Parathyroid adenoma (tissue), 2 donors: ENCODE results near the gene MAPK7.

Experiments used
- H2AFZ ChIP-seq: fragments of 300-600 bp; sonication (generic); one replicate; pipeline ENCODE4 v1.7.0; 2017; ENCODE audit warnings: antibody characterized with exemption, mild to moderate bottlenecking
- H3K27ac ChIP-seq: fragments of 300-600 bp; sonication (generic); one replicate; pipeline ENCODE4 v1.7.0; 2017
- H3K27me3 ChIP-seq: fragments of 300-600 bp; sonication (generic); one replicate; pipeline ENCODE4 v1.7.0; 2017; ENCODE audit warnings: low read length; ENCODE audit not compliant: control insufficient read depth, insufficient read depth
- H3K36me3 ChIP-seq: fragments of 300-600 bp; sonication (generic); one replicate; pipeline ENCODE4 v1.7.0; 2017; ENCODE audit warnings: low read length; ENCODE audit not compliant: control insufficient read depth, insufficient read depth
- H3K4me1 ChIP-seq: fragments of 300-600 bp; sonication (generic); one replicate; pipeline ENCODE4 v1.7.0; 2017; ENCODE audit warnings: control low read depth
- H3K4me2 ChIP-seq: fragments of 300-600 bp; sonication (generic); one replicate; pipeline ENCODE4 v1.7.0; 2017; ENCODE audit warnings: low read length
- H3K4me3 ChIP-seq: fragments of 300-600 bp; sonication (generic); one replicate; pipeline ENCODE4 v1.7.0; 2017; ENCODE audit warnings: low read depth, low read length
- H3K79me2 ChIP-seq: fragments of 300-600 bp; sonication (generic); one replicate; pipeline ENCODE4 v1.7.0; 2017; ENCODE audit warnings: control low read depth
- H3K9ac ChIP-seq: fragments of 300-600 bp; sonication (generic); one replicate; pipeline ENCODE4 v1.7.0; 2017; ENCODE audit warnings: mild to moderate bottlenecking
- H3K9me3 ChIP-seq: fragments of 300-600 bp; sonication (generic); one replicate; pipeline ENCODE4 v1.7.0; 2017; ENCODE audit warnings: low read length; ENCODE audit not compliant: control insufficient read depth
- CTCF ChIP-seq: fragments of 300-600 bp; sonication (generic); IDR thresholded peaks from one replicate; pipeline ENCODE4 v1.7.0; 2017; ENCODE audit warnings: antibody characterized with exemption, mild to moderate bottlenecking
- donor health status: primary hyperparathyroidism.

MAPK7 gene

DNA sequence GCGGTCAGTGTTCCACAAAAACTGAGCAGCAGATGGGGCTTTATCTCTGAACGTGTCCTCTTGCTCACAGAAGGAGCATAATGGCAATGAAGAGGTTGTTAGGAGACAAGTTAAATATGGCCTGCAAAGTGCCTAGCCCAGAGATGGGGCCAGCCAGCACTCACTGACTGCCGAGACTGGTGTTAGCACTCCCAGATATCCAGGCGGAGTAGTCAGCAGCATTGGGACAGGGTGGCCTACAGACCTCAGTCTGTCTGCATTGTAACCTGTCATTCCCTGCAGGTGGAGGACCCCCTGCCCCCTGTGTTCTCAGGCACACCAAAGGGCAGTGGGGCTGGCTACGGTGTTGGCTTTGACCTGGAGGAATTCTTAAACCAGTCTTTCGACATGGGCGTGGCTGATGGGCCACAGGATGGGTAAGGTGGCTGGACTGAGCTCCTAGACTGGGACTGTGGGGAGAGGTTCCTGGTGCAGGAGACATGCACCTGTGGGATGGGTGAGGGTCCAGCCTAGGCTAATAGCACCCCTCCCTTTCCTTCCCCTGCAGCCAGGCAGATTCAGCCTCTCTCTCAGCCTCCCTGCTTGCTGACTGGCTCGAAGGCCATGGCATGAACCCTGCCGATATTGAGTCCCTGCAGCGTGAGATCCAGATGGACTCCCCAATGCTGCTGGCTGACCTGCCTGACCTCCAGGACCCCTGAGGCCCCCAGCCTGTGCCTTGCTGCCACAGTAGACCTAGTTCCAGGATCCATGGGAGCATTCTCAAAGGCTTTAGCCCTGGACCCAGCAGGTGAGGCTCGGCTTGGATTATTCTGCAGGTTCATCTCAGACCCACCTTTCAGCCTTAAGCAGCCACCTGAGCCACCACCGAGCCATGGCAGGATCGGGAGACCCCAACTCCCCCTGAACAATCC is 4.5 kb downstream of the MAPK7 start:
- no peak overlapping the region for H3K4me3 ChIP-seq
- no peak overlapping the region for H3K27ac ChIP-seq
- no peaks in the 10 kb centered on the region for H3K27me3 ChIP-seq
- no peak overlapping the region for H2AFZ ChIP-seq
- no peaks in the 10 kb centered on the region for H3K79me2 ChIP-seq
- H3K36me3 ChIP-seq, result no peaks in the 10 kb centered on the region
- no peak for TF ChIP-seq CTCF
- no peak overlapping the region for H3K9ac ChIP-seq
- H3K4me1 ChIP-seq, result peaks cover 16% of the 10 kb centered on the region
- no peaks in the 10 kb centered on the region for H3K9me3 ChIP-seq
- no peak overlapping the region for H3K4me2 ChIP-seq

- Histone ChIP-seq H3K79me2 (no peaks in the 10 kb centered on the region), H3K9me3 (no peaks in the 10 kb centered on the region), H3K4me3 (no peak overlapping the region), H2AFZ (no peak overlapping the region), H3K36me3 (no peaks in the 10 kb centered on the region), H3K9ac (no peak overlapping the region), H3K4me1 (peaks cover 27% of the 10 kb centered on the region), H3K27ac (no peak overlapping the region), H3K4me2 (no peak overlapping the region), H3K27me3 (no peaks in the 10 kb centered on the region)
- no peak for TF ChIP-seq CTCF
Observed at GRCh38 chr17:19383681-19384470, 5.6 kb downstream of the MAPK7 start.

- no peak overlapping the region for H3K4me3 ChIP-seq
Observed at GRCh38 chr17:19384723-19385391, 6.6 kb downstream of the MAPK7 start.

GRCh38 chr17:19385521-19385983 is 7.3 kb downstream of the MAPK7 start:
- H2AFZ ChIP-seq, result no peak overlapping the region
- no peak overlapping the region for H3K9ac ChIP-seq
- H3K79me2 ChIP-seq, result no peaks in the 10 kb centered on the region
- no peaks in the 10 kb centered on the region for H3K36me3 ChIP-seq
- peaks cover 23% of the 10 kb centered on the region for H3K4me1 ChIP-seq
- no peaks in the 10 kb centered on the region for H3K27me3 ChIP-seq
- H3K4me2 ChIP-seq, result no peak overlapping the region
- TF ChIP-seq CTCF, result no peak
- H3K4me3 ChIP-seq, result no peak overlapping the region
- H3K27ac ChIP-seq, result no peak overlapping the region
- no peaks in the 10 kb centered on the region for H3K9me3 ChIP-seq

More at GRCh38 chr17:19384723-19385391, 6.6 kb downstream of the MAPK7 start:
- peaks cover 23% of the 10 kb centered on the region for H3K4me1 ChIP-seq
- no peaks in the 10 kb centered on the region for H3K36me3 ChIP-seq
- H3K27ac ChIP-seq, result peak overlapping the region; percentile 24
- no peak overlapping the region for H3K9ac ChIP-seq
- no peaks in the 10 kb centered on the region for H3K79me2 ChIP-seq
- no peak overlapping the region for H2AFZ ChIP-seq
- H3K27me3 ChIP-seq, result no peaks in the 10 kb centered on the region
- no peak overlapping the region for H3K4me2 ChIP-seq
- no peak for TF ChIP-seq CTCF
- no peaks in the 10 kb centered on the region for H3K9me3 ChIP-seq
